GM12878 (cell line): ENCODE measurements around the gene PNMA1. TPM values are rescaled to one million over a fixed set of nuclear protein-coding genes. Genes with fewer than 3 reads are reported as not detected.

Experiments
- ATAC-seq: fragments of 200-7000 bp; cut with Tn5 transposase; 3 replicates; pipeline ENCODE4 v1.9.1; 2020; ENCODE audit warnings: mild to moderate bottlenecking, moderate library complexity
- BruUV-seq: library from RNA; stranded (reverse); fragments of 400-500 nt; replicated peaks from 2 replicates; lab custom pipeline; 2021; lab: Mats Ljungman, UMichigan
- CTCF ChIA-PET: fragments of 300-600 bp; sonication (Branson Sonifier 250); formaldehyde crosslinking; extraction: SDS; loops from one replicate; lab custom pipeline; 2021; ENCODE audit warnings: inconsistent platforms; lab: Yijun Ruan, JAX
- POLR2A ChIA-PET: fragments of 350-600 bp; formaldehyde crosslinking; extraction: SDS; loops from one replicate; lab custom pipeline; 2021; ENCODE audit warnings: inconsistent platforms; lab: Charles Lee
- RAD21 ChIA-PET: fragments of 300-600 bp; sonication (Branson Sonifier 250); formaldehyde crosslinking; loops from one replicate; lab custom pipeline; 2023; ENCODE audit warnings: antibody characterized with exemption; ENCODE audit not compliant: unreplicated experiment; lab: Charles Lee
- SMC1A ChIA-PET: fragments of 300-600 bp; sonication (Branson Sonifier 250); formaldehyde crosslinking; loops from one replicate; lab custom pipeline; 2023; ENCODE audit not compliant: unreplicated experiment, uncharacterized antibody; lab: Charles Lee
- DNase-seq: peaks from one replicate; pipeline ENCODE4 v3.0.0-alpha.2; 2011; ENCODE audit warnings: low read depth, low spot score
- FAIRE-seq: peaks from 3 replicates; lab custom pipeline; 2011; peaks lifted over from hg19 to GRCh38; lab: Jason Lieb, UNC
- H2AFZ ChIP-seq: 2 replicates; pipeline ENCODE4 v1.6.0; 2011; ENCODE audit warnings: low read depth, low read length, control low read depth; ENCODE audit not compliant: control insufficient read depth
- H3K27ac ChIP-seq: 2 replicates; pipeline ENCODE4 v1.5.1; 2011; ENCODE audit warnings: control low read depth; ENCODE audit not compliant: control insufficient read depth, insufficient read depth
- H3K27me3 ChIP-seq, 2 experiments: replicated peaks in 1 of 2; 2 replicates each; pipeline versions ENCODE4 v1.6.0 to v1.6.1; 2011; ENCODE audit warnings: low read length in 1 of 2; ENCODE audit not compliant: control insufficient read depth in 2 of 2, insufficient read depth in 2 of 2
- H3K36me3 ChIP-seq, 2 experiments: 2 replicates each; pipeline ENCODE4 v1.5.1; 2011; ENCODE audit warnings: low read length in 1 of 2; ENCODE audit not compliant: control insufficient read depth in 2 of 2, insufficient read depth in 2 of 2
- H3K4me1 ChIP-seq: 2 replicates; pipeline ENCODE4 v1.6.1; 2011; ENCODE audit warnings: mild to moderate bottlenecking, low read length, moderate library complexity, mixed read lengths; ENCODE audit not compliant: control insufficient read depth, insufficient read depth
- H3K4me2 ChIP-seq: 2 replicates; pipeline ENCODE4 v1.6.0; 2011; ENCODE audit warnings: control low read depth; ENCODE audit not compliant: control insufficient read depth, insufficient read depth
- H3K4me3 ChIP-seq: fragments of 200-600 bp; sonication (generic); 2 replicates; pipeline ENCODE4 v1.5.1; 2016
- H3K79me2 ChIP-seq: 2 replicates; pipeline ENCODE4 v1.6.0; 2011; ENCODE audit warnings: low read length; ENCODE audit not compliant: control insufficient read depth, insufficient read depth
- H3K9ac ChIP-seq: 2 replicates; pipeline ENCODE4 v1.8.0; 2011; ENCODE audit warnings: low read length, control low read depth, mixed read lengths; ENCODE audit not compliant: control insufficient read depth, insufficient read depth
- H3K9me3 ChIP-seq: replicated peaks from 3 replicates; pipeline ENCODE4 v1.5.1; 2011; ENCODE audit warnings: mild to moderate bottlenecking, low read length; ENCODE audit not compliant: control insufficient read depth, insufficient read depth
- H4K20me1 ChIP-seq: 2 replicates; pipeline ENCODE4 v1.6.0; 2011; ENCODE audit not compliant: control insufficient read depth, insufficient read depth
- BMI1 ChIP-seq: fragments of 450-650 bp; IDR thresholded peaks from 2 replicates; pipeline ENCODE4 v1.6.1; 2016; ENCODE audit warnings: mild to moderate bottlenecking, moderate library complexity, borderline replicate concordance
- CEBPZ ChIP-seq: fragments of 150-350 bp; IDR thresholded peaks from 2 replicates; pipeline ENCODE4 v1.6.1; 2016; ENCODE audit warnings: low read depth, low read length
- FOXK2 ChIP-seq: fragments of 450-650 bp; IDR thresholded peaks from 2 replicates; pipeline ENCODE4 v1.6.1; 2017; ENCODE audit warnings: mild to moderate bottlenecking, moderate library complexity
- GATAD2B ChIP-seq: fragments of 450-650 bp; conservative IDR thresholded peaks from 2 replicates; pipeline ENCODE4 v1.6.1; 2017; ENCODE audit warnings: low read depth, mild to moderate bottlenecking, moderate library complexity
- HCFC1 ChIP-seq: fragments of 150-350 bp; IDR thresholded peaks from 2 replicates; pipeline ENCODE4 v1.6.1; 2014; ENCODE audit warnings: low read length
- KLF5 ChIP-seq: fragments of 450-650 bp; IDR thresholded peaks from 2 replicates; pipeline ENCODE4 v1.6.1; 2014; ENCODE audit warnings: mild to moderate bottlenecking; ENCODE audit not compliant: partially characterized antibody
- MEF2B ChIP-seq: fragments of 450-650 bp; IDR thresholded peaks from 2 replicates; pipeline ENCODE4 v1.6.1; 2018; ENCODE audit warnings: mild to moderate bottlenecking, moderate library complexity; ENCODE audit not compliant: partially characterized antibody, poor library complexity, severe bottlenecking
- MTA3 ChIP-seq: IDR thresholded peaks from 2 replicates; pipeline ENCODE4 v1.6.1; 2012; ENCODE audit warnings: low read length, inconsistent platforms, borderline replicate concordance
- NFXL1 ChIP-seq: fragments of 450-650 bp; IDR thresholded peaks from 2 replicates; pipeline ENCODE4 v1.6.1; 2017; ENCODE audit warnings: antibody characterized with exemption, mild to moderate bottlenecking, borderline replicate concordance
- NFYA ChIP-seq: IDR thresholded peaks from 2 replicates; pipeline ENCODE4 v1.6.1; 2011; ENCODE audit warnings: low read depth, mild to moderate bottlenecking, low read length, improper control_type of control experiment, borderline replicate concordance
- PAX8 ChIP-seq: fragments of 450-650 bp; IDR thresholded peaks from 2 replicates; pipeline ENCODE4 v1.6.1; 2017; ENCODE audit warnings: mild to moderate bottlenecking, moderate library complexity
- RAD51 ChIP-seq: fragments of 450-650 bp; IDR thresholded peaks from 2 replicates; pipeline ENCODE4 v1.6.1; 2016; ENCODE audit warnings: moderate library complexity, mild to moderate bottlenecking, inconsistent platforms
- RB1 ChIP-seq: fragments of 450-650 bp; formaldehyde crosslinking; IDR thresholded peaks from 2 replicates; pipeline ENCODE4 v1.6.1; 2017; ENCODE audit warnings: mild to moderate bottlenecking, borderline replicate concordance
- RELB ChIP-seq: fragments of 450-650 bp; IDR thresholded peaks from 2 replicates; pipeline ENCODE4 v1.6.1; 2017; ENCODE audit warnings: low read depth, mild to moderate bottlenecking, moderate library complexity
- RUNX3 ChIP-seq: IDR thresholded peaks from 2 replicates; pipeline ENCODE4 v1.6.1; 2012; ENCODE audit warnings: low read length, inconsistent platforms
- SP1 ChIP-seq: IDR thresholded peaks from one replicate; pipeline ENCODE4 v1.6.1; 2011; ENCODE audit warnings: low read depth, low read length
- ZBED1 ChIP-seq: IDR thresholded peaks from 2 replicates; pipeline ENCODE4 v1.6.1; 2016; ENCODE audit warnings: borderline replicate concordance
- ZNF24 ChIP-seq: fragments of 450-650 bp; IDR thresholded peaks from 2 replicates; pipeline ENCODE4 v1.6.1; 2017; ENCODE audit warnings: antibody characterized with exemption, mild to moderate bottlenecking
- ZNF274 ChIP-seq: IDR thresholded peaks from one replicate; pipeline ENCODE4 v1.8.0; 2011; ENCODE audit not compliant: insufficient read length, insufficient read depth
- WGBS: methylation state at CpG from one replicate; pipeline ENCODE4 v1.1.6; 2016; ENCODE audit warnings: low lambda C conversion rate; ENCODE audit not compliant: insufficient replicate concordance, insufficient coverage; ENCODE audit errors: missing lambda C conversion rate; 5-methylcytosine and 5-hydroxymethylcytosine counted together
- in situ Hi-C: fragments of 300-500 bp; cut with MboI; formaldehyde crosslinking; loops from 9 replicates; pipeline ENCODE4 v1.14.3; 2018; ENCODE audit warnings: mixed read lengths
- intact Hi-C: fragments of 100-400 bp; cut with micrococcal nuclease; formaldehyde crosslinking; loops from one replicate; pipeline ENCODE4 v1.14.2; 2022; ENCODE audit not compliant: unreplicated experiment
- polyA plus RNA-seq, 11 experiments: library from polyadenylated mRNA; depleted of rRNA in 4 of 11; unstranded in 6 of 11; stranded (reverse) in 5 of 11; fragments of >200 nt; fragmentation: Nextera tagmentation in 4 of 11; fragmentation: Illumina TruSeq in 1 of 11; extraction: Ambion mirVana in 4 of 11; extraction: Trizol in 1 of 11; gene quantifications; 1 replicate in 1 of 11; 2 replicates in 10 of 11; pipeline versions ENCODE4 v1.2.1 to v1.2.3, GENCODE V29; 2011 to 2016; ENCODE audit warnings: inconsistent platforms in 2 of 11, missing spikeins in 2 of 11, low read depth in 1 of 11
- total RNA-seq, 4 experiments: library from RNA; depleted of rRNA in 3 of 4; stranded (reverse); fragments of >200 nt in 3 of 4; fragmentation: Illumina TruSeq in 1 of 4; extraction: Trizol in 1 of 4; gene quantifications; 2 replicates each; pipeline versions ENCODE4 v1.2.1 to v1.2.3, GENCODE V29; 2013 to 2021
- TF ChIP-seq, protein P1 (sequence below): IDR thresholded peaks from 2 replicates; pipeline ENCODE4 v1.6.1; 2011; ENCODE audit warnings: low read depth, low read length, improper control_type of control experiment, borderline replicate concordance

PNMA1 gene
- total and polyA plus RNA-seq, 10 of the 15 experiments (the other 5 are each of a cell fraction or from before 2014, with no cell fraction given) = 1.8 to 39.3 (median 11.1) TPM

DNA sequence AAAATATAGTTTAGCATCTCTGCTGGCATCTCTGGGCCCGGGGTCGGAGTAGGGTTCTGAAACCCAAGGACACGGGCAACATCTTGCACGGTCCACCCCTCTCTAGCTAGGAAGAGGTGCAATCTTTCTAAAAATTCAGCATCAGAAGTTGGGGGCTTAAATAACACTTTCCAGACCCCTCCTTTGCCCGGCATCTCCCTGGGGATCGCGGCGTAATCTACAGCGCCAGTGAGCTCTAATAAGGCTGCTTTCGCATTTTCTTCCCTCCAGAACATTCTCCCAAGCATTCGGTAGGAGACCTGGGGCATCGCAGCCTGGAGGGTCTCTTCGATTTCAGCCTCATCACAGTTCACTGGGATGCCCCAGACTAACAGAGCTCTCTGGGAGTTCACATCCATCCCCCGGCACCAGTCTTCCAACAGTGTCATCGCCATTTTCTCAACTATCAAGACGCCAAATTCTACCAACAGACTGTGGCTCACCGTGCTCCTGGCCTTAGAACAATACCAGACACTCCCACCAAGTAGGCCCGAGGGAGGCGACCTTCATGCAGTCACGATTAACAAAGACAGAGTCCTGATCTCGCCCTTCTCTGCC is 880 bp downstream of the PNMA1 start:
- Histone ChIP-seq H4K20me1 (no peaks in the 10 kb centered on the region), H2AFZ (peak overlapping the region; percentile 88), H3K9ac (peak overlapping the region; percentile 64), H3K4me3 (peak overlapping the region; percentile 89), H3K27ac (peak overlapping the region; percentile 63), H3K79me2 (peaks cover 20% of the 10 kb centered on the region), H3K4me1 (peaks cover 4% of the 10 kb centered on the region), H3K36me3 (peaks cover 7 to 20% of the 10 kb centered on the region in 2 experiments), H3K4me2 (peak overlapping the region; percentile 82), H3K9me3 (no peaks in the 10 kb centered on the region), H3K27me3 (no peaks in the 10 kb centered on the region)
- no peak for DNase-seq
- BruUV-seq = TSS peak; percentile 47
- SMC1A ChIA-PET = interaction anchor here (1.2 to 3.2 kb wide), 8 partner anchors 11 to 205 kb away, joined by 3 to 16 read pairs (median 6); no protein-coding TSS in a partner anchor
- intact Hi-C loops (loop anchor here (5.0 kb wide), 1 partner anchor 81 kb away; no protein-coding TSS in a partner anchor), in situ Hi-C loops (no loop called here)
- CTCF ChIA-PET = interaction anchor here (0.7 to 3.2 kb wide), 14 partner anchors 10 to 418 kb away, joined by 3 to 12 read pairs (median 4); partner anchors contain the start of gene ACOT2
- POLR2A ChIA-PET = interaction anchor here (1.3 to 1.4 kb wide), 2 partner anchors 16 to 50 kb away, joined by 3 read pairs; no protein-coding TSS in a partner anchor
- peak; percentile 47 for FAIRE-seq
- peak; percentile 12 for ATAC-seq
- WGBS = 6% methylated on average over 21 of the region's 21 CpGs
- RAD21 ChIA-PET = interaction anchor here (0.8 to 2.1 kb wide), 7 partner anchors 11 to 194 kb away, joined by 3 to 5 read pairs (median 3); no protein-coding TSS in a partner anchor
- TF ChIP-seq ZNF24 (no peak), CEBPZ (no peak), ZBED1 (no peak), KLF5 (no peak), SP1 (no peak), BMI1 (no peak), NFYA (no peak), RUNX3 (0 out of 2 replicates have a peak, but pooled peaks have one; percentile 10), MTA3 (0 out of 2 replicates have a peak, but pooled peaks have one; percentile 66), FOXK2 (no peak), MEF2B (peak; percentile 62), RAD51 (no peak), RB1 (no peak), RELB (no peak), NFXL1 (no peak), HCFC1 (no peak), GATAD2B (no peak), PAX8 (no peak), ZNF274 (no peak)
- TF ChIP-seq, protein P1, sequence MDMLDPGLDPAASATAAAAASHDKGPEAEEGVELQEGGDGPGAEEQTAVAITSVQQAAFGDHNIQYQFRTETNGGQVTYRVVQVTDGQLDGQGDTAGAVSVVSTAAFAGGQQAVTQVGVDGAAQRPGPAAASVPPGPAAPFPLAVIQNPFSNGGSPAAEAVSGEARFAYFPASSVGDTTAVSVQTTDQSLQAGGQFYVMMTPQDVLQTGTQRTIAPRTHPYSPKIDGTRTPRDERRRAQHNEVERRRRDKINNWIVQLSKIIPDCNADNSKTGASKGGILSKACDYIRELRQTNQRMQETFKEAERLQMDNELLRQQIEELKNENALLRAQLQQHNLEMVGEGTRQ = no peak
